AG04449 (cell line): Measurements from ENCODE around the gene HOXA10.

ENCODE experiments used
- CTCF ChIA-PET: fragments of 350-600 bp; formaldehyde crosslinking; extraction: SDS; loops from one replicate; lab custom pipeline; 2021; ENCODE audit warnings: antibody characterized with exemption; lab: Yijun Ruan, JAX
- POLR2A ChIA-PET: fragments of 400-600, 350-600 bp; formaldehyde crosslinking; extraction: SDS; loops from one replicate; lab custom pipeline; 2020; ENCODE audit warnings: antibody characterized with exemption, inconsistent platforms; lab: Yijun Ruan, JAX
- DNase-seq: peaks from one replicate; pipeline ENCODE4 v3.0.0-alpha.2; 2010; ENCODE audit warnings: low read depth, low spot score
- H3K4me3 ChIP-seq: 2 replicates; pipeline ENCODE4 v1.5.1; 2011; ENCODE audit warnings: low read depth, mild to moderate bottlenecking, control low read depth, low read length
- TF ChIP-seq, protein P1 (sequence below): IDR thresholded peaks from one replicate; pipeline ENCODE4 v1.5.1; 2011; ENCODE audit warnings: mild to moderate bottlenecking, moderate library complexity, low read length, control low read depth, inconsistent platforms; ENCODE audit not compliant: insufficient read depth; ENCODE audit errors: missing control alignments

Gene HOXA10

DNA sequence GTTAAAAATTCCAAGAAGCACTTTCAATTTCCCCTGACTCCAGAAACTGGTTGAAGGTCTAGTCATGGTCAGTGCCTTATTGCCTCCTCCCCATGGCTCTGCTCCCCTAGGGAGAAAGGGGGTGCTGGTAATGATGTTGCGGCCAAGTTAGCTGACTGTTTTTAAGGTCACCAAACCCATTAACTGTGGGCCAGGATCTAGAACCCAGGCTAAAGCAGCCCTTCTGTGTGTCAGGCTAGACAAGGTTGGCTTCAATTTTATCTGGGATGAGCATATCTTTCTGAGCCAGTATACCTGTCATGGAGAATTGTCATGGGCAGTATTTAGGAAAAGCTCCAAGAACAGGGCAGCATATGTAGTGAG is 36.9 kb upstream of the HOXA10 start:
- CTCF ChIA-PET = interaction anchor here (0.7 to 8.4 kb wide), 25 partner anchors 8 to 1597 kb away, joined by 3 to 83 read pairs (median 5); partner anchors contain the start of genes EVX1 and HOXA13
- no peak for DNase-seq
- POLR2A ChIA-PET = no interaction called here
- TF ChIP-seq, protein P1, sequence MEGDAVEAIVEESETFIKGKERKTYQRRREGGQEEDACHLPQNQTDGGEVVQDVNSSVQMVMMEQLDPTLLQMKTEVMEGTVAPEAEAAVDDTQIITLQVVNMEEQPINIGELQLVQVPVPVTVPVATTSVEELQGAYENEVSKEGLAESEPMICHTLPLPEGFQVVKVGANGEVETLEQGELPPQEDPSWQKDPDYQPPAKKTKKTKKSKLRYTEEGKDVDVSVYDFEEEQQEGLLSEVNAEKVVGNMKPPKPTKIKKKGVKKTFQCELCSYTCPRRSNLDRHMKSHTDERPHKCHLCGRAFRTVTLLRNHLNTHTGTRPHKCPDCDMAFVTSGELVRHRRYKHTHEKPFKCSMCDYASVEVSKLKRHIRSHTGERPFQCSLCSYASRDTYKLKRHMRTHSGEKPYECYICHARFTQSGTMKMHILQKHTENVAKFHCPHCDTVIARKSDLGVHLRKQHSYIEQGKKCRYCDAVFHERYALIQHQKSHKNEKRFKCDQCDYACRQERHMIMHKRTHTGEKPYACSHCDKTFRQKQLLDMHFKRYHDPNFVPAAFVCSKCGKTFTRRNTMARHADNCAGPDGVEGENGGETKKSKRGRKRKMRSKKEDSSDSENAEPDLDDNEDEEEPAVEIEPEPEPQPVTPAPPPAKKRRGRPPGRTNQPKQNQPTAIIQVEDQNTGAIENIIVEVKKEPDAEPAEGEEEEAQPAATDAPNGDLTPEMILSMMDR = no peak
- H3K4me3 ChIP-seq = no peak overlapping the region

DNA sequence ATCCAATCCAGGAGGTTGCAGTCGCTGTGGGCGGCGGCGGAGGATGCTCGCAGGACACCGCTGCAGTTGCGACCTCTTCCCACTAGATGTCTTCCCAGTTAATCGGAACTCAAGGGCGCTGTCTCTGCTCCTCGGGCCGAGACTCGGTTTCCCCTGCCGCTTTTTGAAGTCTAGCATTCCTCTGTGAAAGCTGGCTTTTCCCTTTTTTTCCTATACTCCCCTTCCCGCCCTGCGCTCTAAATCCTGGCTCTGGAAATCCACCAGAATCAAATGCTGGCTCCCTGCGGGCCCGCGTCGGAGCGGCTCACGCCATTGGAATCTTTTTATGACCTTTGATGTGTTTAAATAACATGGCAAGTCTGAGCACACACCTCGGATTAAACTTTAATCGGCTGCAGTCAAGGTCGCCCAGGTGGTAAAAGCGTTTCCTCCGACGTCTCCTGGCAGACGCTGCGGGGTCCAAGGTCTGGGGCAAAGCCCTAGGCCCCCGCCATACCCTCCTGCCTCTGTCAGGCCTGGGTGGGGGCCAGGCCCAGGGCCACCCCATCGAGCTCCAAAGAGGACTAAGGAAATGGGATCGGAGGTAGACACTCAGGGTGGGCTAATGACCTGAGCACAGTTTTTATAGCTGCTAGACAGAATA is 36.4 kb upstream of the HOXA10 start:
- peak overlapping the region; percentile 23; the same call in 1 of the 2 replicates for H3K4me3 ChIP-seq
- CTCF ChIA-PET = interaction anchor here (0.7 to 8.4 kb wide), 30 partner anchors 8 to 1598 kb away, joined by 3 to 83 read pairs (median 4); partner anchors contain the start of genes EVX1 and HOXA13
- DNase-seq = no peak
- POLR2A ChIA-PET = no interaction called here
- TF ChIP-seq, protein P1 = peak; percentile 77

DNA sequence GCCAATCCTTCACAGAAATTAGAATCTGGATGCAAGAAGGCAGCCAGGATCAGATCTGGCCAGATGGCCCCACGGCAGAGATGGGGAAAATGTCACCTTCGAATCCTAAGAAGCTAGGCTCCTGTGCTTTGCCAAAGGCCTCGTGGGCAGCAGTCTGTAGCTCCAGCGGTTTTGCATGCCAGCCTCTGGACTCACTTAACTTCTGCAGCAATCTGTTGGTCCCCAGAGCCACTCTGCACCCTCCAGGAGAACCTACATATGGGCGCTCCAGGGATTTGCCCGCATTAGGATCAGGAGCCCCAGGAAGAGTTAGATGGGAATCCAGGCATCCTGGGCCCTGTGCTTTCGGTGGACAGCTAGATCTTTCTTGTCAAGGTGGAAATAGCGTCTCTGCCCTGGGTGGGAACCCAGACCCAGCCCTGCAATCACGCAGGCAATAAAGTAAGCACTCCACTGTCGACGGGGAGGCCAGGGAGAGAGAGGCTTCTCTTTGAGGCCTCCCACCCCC is 35.9 kb upstream of the HOXA10 start:
- TF ChIP-seq, protein P1 = no peak
- ChIA-PET CTCF (interaction anchor here (0.8 to 8.4 kb wide), 25 partner anchors 11 to 886 kb away, joined by 3 to 83 read pairs (median 5); partner anchors contain the start of genes HOXA11 and HOXA13), POLR2A (no interaction called here)
- no peak overlapping the region for H3K4me3 ChIP-seq
- no peak for DNase-seq

DNA sequence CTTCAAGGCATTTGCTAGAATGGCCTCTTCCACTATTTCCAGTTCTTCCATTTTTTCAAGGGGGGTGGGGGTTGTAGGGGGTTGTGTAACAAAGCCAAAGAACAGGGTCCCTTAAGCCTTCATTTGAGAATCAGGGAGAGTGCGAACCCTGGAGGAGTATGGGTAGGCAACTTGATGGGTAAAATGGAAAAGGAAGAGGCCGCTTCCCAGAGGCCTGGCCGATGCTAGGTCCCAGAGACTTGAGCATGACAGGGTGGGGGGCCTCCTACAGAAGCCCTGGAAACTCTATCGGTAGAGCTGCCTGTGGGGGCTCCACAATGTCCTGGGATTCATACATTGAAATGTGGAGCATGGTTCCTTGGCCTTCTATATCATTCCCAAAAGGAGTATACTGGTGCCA is 34.9 kb upstream of the HOXA10 start:
- ChIA-PET POLR2A (no interaction called here), CTCF (interaction anchor here (1.0 to 8.4 kb wide), 10 partner anchors 9 to 887 kb away, joined by 3 to 83 read pairs (median 6); partner anchors contain the start of gene HOXA13)
- TF ChIP-seq, protein P1 = no peak
- H3K4me3 ChIP-seq = no peak overlapping the region
- DNase-seq = no peak

DNA sequence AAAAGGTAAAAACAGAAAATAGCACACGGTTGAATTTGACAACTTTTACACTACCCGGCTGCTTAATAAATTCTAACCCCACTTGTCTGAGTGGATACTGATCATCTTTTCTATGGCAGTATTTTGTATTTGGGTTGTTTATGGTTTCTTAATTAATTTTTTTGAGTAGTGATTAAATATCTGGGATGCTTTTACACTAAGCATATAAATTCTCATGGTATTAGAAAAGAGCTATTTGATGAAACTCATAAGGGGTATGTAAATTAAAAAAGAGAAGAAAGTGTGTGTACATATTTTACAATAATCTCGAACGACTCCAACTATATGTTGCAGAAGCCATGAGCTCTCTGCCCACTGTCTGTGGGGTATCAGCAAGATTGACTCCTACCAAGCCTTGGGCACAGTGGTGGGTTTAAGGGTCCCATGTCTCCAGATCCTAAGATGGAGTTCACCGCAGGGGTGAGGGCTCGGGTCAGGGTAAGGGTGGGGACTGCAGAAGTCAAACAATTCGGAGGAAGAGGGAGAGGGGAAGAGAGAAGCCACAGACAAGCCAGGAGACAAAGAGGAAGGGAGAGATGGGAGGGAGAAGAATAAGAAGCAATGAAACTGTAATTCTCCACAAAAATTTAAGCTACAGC is 33.3 kb upstream of the HOXA10 start:
- TF ChIP-seq, protein P1 = no peak
- DNase-seq = no peak
- POLR2A ChIA-PET = no interaction called here
- CTCF ChIA-PET = interaction anchor here (1.4 to 8.4 kb wide), 5 partner anchors 9 to 567 kb away, joined by 4 to 83 read pairs (median 8); no protein-coding TSS in a partner anchor
- no peak overlapping the region for H3K4me3 ChIP-seq
